HG02870 (cell line): ENCODE results near the gene FOXF2.

ENCODE experiments used
- ATAC-seq: cut with Tn5 transposase; IDR thresholded peaks from one replicate; pipeline ENCODE4 v1.9.1; 2021; ENCODE audit warnings: mild to moderate bottlenecking, moderate library complexity; ENCODE audit not compliant: unreplicated experiment

FOXF2 gene

DNA sequence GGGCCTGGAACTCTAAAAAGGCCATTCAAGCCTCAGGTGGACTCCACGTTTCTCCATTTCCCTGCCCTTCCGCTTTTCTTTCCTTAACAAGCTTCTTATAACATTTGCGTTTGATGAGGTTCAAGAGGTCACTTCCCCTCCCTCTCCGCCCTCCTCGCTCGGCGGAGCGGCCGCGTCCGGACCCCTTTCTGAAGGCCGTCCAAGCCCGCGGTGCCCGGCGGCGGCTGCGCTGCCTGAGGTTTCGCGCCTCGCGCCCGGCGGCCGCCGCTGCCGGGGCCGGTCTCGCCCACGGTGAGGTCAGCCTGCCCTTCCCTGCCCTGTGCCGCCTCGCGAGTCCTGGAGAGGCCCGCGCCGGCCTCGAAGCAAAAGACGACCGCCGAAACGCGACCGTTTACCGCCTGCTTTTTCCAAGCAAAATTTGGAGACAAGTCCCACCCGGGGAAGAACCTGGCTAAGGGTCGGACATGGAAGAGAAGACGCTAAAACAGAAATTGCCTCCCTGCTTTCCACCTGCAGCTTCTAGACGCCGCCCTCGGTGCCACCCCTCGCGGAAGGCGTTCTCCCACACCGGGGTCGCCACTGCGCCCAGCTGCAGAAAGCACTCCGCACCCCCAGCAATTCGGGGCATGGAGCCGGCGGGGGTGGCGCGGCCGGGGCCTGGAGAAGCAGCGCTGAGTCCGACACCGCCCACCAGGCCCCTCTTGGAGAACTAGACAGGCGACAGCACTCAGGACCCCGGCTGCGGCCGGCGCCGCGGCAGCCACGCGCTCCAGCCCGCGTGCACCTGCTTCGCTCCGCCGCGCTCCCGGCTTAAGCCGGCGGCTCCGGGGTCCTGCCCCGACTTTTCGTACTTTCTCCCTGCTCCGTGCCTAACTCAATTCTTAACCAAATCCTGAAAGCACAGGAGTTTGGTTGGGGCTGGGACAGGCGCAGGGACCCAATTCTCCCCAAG is 11.0 kb upstream of the FOXF2 start:
- ATAC-seq: no peak

DNA sequence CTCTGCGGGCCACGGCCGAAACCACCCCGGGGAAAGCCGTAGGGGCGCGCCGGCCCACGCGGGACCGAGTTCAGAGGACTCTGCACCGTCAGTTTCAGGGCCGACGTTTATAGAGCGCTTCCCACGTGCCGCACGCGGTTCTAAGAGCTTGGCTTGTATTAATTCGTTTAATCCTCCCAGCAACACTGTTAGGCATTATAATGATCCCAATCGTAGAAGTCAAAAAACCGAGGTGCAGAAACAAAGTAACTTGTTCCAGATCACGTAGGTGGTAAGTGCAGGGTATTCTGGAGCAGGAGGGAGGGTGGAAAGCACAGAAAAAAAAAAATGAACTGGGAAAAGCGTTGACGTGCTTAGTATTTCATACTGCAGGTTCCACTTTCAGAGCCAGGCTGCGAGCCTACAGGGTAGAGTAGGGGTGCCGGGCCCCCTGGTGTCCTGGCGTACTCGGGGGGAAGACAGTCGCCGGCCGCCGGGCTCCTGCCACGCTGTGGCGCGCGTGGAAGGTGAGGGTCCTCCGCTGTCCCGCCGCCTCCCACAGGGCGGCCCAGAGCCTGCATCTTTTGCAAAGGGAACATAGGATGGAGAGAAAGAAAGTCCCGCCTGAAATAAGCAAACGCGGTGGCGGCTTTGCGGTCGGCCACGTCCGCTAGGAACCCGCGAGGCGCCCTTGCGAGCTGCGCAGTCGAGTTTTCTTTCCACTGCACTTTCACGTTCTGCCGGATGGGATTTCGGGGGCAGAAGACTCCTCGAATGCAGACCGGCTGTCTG is 10.2 kb upstream of the FOXF2 start:
- no peak for ATAC-seq

DNA sequence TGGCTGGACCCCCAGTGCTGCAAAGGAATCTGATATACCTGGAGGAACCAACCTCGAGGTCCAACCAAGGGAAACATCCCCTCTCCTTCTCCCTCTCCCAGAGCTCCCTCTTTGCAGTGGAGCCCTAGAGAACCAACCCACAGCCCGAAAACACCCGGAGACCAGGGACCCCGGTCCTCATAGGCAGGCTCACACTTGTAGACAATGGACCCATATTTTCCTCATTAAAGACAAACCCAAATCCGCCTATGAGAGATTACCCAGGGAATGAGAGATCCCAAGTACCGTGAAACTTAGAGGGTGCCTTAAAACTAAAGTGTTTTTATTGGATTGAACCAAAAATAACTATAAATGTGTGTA is 9.6 kb upstream of the FOXF2 start:
- no peak for ATAC-seq

DNA sequence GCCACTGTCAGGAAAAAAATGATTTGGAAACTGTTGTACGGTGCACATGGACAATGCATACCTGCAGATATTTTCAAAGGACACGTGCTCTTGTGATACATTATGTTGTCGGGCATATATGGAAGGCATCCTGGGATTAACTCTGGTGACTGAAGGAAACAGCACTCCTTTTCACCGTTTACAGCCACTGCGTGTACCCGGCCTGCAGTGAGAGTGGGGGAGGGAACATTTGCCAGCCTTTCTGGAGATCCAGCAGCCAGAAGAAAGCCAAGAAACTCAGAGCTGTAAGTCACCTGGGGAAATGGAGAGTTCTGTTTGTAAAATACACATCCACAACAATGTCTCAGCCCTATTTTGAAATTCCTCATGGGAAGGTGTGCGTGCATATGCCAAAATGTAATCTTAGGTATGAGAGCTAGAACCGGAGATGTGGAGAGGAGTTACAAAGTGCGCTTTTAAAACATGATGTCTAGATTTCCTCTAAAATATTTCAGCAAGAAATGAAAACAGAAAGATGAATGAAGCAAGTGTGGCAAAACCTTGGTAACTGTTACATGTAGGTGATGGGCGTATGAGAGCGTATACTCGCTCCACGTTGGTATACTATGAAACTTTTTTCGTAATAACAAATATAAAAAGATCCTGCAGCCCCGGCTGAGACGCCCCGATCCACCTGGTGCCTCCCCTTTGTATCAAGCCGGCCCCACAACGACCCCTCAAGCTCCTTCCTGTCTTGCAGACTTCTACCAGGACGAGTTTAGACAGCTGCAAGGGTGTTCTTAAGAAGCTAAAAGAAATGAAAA is 8.6 kb upstream of the FOXF2 start:
- no peak for ATAC-seq

DNA sequence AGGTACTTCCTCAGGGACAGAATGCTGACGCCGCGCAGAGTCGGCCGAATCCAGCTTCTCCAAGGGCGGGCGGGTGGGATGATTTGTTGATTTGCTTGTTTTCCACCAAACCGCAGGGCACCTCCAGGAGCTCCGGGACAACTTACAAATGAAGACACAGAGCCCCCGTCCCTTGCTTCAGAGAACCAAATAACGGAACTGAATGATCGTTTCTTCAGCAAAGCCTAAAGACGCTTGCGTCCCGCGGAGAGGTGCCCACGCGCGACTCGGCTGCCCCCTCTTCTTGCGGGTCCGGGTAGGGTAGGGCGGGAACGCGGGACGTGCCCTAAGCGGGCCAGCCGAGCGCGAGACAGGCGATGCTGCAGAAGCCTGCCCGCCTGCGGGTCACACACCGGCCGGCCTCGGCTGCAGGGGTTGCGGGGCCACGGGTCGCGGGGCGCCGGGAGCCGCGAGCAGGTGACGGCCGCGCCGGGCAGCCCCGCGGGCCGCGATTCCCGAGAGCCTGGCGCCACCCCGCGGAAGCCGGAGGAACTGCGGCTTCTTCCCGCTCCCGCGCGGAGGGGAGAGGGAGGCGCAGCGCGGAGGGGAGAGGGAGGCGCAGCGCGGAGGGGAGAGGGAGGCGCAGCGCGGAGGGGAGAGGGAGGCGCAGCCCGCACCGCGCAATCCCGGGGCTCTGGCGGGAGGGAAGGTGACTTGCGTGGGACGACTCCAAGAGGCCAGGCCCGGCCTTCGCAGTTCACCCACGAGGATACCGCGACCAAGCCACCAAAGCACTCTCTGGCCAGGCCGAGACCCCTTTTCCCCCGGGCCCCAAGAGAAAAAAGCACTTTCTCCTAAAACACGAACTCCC is 7.7 kb upstream of the FOXF2 start:
- no peak for ATAC-seq

DNA sequence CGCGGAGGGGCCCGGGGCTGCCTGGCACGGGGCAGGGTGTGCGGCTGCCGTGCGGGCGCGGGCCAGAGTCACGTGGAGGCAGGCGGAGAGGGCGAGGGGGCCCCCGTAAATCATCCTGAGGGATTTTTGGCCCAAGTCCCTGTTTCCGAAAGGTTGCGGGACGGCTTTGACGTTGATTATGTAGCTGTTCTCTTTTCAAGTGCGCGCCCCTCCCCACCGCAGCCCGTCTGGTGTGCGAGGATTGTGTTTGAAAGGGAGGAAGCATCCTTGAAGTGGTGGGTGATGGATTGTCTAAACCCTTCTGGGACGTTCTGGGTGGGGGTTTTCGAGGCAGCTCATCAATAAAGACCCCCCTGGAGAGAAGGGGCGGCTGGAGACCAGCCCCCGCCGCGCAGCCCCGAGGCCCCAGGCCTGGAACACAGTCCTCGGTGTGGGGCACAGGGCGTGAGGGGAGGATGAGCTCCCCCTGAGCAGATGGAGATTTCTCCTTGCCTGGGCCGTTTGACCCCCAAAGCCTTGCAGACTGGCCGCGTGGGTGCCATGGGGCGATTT is 7.0 kb upstream of the FOXF2 start:
- no peak for ATAC-seq

DNA sequence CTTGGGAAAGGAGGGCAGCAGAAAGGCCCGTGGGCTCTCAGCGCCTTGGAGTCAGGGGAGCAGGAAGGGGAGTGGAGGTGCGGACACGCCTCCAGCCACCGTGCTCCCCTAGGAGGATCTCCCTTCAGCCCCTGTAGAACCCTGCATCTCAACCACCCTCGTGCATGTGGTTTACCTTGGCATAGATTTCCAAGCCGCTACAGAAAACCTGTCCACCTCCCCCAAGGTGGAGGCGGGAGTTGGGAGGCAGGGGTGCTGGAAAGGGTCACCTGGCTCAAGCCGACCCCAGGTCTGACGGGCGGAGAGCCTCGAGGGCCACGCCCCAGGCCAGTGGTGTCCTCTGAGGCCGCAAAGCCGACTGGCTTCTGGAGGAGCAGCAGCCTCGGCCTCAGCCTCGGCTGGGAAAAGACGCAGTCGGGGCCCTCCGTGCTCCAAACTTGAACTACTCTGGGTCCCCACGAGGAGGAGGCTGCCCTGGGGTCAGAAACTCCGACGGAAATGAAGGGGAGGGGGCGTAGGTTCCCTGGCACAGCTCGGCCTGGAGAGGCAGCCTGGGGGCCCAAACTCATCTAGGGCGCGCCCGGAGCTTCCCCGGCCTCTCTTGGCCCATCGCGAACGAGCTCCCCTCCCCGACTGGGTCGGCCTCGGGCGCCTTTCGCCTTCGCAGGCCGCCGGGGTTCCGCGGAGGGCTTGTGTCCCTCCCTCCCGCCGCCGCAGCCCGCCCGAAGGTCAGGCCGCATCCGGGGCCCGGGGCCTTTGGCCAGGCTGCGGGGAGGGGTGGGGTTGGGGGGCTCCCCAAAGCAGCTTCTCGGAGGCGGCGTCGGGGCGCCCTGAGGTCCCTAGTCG is 6.3 kb upstream of the FOXF2 start:
- no peak for ATAC-seq

DNA sequence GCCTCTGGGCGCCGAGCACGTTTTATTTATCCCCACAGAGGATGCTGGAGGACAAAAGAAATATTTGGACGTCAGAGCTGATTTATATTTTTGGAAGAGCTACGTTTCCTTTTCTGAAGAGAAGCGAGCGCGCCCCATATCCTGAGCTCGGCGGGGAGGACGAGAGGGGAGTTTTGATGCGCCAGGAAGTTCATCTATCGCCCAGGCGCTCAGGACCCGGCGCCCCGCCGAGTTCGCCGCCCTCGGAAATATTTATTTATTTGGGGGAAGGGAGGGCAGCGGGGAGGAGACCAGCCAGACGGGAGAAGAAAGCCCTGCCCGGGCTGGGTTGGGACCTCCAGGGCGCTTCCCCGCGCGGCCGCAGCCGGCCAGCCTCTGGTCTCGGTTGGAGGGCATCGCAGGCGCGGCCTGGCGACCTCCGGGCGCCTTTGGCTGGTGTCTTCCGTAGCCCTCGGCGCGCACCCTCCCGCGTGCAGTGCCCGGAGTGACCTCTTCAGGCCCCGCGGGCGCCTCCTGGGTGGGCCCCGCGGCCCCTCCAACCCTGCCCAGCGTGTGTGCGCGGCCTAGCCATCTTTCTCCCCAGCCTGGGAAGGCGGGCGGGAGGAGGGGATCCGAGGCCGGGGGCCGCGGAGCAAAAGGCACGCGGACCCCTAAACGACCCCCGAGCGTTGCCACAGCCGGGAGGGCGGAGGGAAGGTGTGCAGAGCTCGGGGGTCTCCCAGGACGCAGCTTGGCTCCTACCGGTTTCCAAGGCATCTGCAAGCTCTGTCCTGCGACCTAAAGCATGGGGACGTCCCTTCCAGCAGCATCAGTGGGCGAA is 5.4 kb upstream of the FOXF2 start:
- ATAC-seq: no peak

DNA sequence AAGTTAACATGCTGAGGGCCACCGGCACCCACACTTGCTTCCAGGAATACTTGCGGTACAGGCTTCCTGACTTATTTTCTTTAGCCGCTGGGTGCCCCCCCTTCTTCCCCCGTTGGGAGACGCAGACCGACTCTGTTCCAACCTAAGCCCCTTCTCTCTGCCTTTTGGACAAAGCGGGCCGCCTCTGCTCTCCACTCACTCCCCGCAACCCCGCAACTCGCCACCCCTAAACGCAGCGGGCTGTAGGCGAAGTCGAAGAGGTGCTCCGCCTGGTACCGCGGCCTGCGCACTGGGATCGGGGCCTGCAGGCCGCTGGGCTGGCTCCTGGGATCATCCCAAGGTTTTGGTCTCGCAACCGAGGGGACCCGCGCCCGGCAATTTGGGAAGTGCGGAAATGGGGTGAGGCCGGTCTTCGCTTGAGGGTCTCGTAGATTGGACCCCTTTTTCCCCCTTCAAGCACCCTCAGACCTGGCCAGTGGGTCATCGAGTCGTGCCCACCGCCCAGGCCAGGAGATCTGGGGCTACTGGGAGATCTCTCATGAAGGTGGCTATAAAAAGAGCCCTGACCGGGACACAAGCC is 4.7 kb upstream of the FOXF2 start:
- no peak for ATAC-seq

DNA sequence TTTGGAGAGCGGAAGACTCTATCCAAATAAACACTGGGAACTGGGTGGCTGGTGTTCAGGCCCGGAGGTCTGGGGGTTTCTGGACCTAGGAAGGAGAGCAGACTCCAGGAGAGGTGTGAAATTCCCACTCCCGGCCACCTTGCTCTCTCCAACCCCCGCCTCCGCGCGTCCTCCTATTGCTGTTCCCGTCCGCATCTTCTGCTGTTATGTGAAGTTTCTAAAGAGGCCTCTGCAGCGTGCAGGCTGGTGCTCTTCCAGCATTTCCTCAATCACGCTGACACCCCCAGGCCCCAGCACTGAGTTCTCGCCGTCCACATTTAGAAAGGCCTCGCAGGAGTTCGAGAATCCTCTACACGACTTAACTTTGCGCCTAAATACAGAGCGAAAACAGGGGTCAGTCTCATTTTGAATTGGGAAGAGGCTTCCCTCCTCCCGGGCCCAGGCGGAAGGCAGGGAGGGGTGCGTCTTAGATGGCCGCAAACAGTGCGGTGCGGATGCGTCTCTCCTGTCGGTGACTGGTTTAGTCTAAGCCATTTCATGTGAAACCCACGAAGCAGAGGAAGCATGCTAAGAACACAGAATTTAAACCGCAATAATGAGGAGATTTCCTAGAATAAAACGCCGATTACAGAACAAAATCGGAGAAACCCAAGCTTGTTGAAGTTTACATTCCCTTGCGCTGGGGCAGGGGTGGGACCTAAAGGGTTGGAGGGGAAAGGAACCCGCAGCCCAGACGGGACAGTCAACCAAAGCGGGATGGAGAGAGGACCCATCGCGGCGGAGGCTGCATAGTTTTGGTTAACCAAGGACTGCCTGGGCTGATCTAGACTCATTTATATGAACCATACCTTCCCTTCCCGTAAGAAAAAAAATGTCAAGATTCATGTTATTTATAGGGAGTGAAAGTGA is 4.0 kb upstream of the FOXF2 start:
- no peak for ATAC-seq

DNA sequence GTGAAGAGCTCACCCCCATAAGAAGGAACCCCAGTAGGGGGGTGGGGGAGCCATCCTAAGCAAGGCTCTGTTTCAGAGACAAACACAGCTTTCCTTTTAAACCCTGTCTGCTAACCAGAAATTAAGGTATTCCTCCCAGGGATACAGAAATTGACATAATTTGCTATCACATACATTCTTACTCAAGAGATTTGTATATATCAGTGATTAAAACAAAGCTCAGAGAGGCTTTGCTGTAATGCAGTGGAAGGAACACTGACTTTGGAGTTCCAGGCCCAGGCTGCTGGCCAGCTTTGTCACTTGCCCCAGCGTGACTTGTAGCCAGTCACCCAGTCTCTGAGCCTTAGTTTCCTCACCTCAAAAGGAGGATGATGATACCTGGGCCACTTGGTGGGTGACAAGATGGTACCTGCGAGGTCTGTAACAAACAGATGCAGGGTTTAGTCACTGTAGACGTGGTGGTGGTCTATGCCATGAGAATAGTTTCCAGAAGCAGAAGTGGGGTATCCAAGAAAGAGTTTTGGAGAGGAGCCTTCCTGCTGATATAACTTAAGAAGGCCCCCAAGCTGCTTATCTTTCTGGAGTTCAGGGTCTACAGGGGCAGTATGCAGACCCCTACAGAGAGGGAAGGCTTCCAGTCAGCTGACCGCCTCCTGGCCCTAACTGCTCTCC is 3.2 kb upstream of the FOXF2 start:
- no peak for ATAC-seq

DNA sequence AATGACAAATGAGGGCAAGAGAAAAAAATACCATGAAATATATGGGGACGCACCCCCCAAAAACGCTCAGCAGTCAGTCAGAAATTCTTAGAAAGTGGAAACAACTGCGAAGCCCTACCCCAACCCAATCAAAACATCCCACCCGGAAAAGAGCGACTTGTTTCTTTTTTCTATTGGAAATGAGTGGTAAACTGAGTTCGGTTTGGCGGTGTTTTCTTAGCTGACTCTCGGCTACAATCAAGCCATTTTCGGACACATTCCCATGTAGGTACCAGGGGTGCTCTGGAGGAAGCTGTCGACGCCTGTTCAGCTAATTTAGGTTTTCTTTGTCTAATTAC is 1.9 kb upstream of the FOXF2 start:
- ATAC-seq: no peak

DNA sequence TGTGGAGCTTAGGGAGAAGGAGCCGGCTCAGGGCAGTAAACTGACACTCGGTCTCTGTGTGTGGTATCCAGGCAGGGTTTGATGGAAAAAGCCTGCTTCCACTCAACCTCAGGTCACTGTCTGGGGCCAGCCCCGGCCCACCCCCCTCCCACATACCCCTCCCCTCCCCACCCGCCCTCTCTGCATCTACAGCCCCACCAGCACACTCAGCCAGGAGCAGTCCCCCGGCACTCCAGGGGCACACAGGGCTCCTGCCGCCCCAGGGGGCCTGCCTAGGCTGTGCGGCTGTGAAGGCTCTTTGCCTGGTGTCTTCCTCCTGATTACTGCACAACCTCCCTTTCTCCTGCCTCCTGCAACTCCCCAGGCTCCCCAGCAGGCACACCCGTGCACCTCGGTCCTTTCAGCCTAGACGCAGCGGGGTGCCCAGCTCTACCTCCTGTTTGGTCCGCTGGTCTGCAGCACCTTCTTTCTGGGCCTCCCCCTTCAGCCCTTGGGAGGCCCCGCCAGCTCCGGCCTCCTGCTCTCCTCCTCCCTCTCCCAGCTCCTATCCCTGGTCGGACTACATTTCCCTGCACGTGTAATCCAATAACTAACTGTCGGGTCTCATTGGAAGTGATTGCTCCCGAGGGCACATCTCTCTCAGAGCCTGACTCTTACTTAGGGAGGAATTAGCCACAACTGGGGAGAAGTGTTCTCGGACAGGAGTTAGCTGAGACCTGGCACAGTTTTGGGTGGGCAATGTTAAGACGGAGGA is 1.3 kb upstream of the FOXF2 start:
- ATAC-seq: no peak

DNA sequence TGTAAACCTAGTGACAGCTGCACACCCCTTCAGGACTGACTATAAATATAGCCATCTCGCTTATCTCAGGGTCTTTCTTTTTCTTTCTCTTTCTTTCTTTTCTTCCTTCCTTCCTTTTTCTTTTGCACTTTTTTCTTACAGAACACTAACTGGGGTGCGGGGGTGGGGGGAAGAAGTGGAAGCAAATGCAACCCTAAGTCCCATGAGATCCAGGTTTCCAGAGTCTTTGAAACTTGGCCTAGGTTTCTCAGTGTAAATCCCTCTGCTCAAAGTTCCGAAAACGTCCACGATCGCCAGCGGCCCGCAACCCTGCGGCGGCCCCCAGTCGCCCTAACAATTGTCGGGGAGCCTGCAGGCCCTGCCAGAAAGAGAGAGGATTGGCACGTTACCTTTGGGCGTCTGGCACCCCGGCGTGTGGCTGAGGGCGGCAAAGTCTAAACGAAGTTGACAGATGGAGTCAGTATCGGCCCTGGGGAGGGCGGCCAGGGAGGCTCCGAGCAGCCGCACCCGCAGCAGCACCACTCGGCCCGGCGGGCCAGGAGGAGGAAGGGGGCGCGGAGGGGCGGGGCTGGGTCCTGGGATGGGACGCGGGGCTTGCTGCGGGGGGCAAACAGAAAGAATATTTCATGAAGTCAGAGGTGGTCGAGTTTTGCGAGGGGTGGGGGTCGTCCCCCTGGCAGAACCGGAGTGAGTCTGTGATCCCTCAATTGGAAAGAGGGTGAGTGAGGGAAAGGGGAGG is 577 bp upstream of the FOXF2 start:
- ATAC-seq: no peak
